Measurements from ENCODE around the gene SYNM.

Gene SYNM

DNA sequence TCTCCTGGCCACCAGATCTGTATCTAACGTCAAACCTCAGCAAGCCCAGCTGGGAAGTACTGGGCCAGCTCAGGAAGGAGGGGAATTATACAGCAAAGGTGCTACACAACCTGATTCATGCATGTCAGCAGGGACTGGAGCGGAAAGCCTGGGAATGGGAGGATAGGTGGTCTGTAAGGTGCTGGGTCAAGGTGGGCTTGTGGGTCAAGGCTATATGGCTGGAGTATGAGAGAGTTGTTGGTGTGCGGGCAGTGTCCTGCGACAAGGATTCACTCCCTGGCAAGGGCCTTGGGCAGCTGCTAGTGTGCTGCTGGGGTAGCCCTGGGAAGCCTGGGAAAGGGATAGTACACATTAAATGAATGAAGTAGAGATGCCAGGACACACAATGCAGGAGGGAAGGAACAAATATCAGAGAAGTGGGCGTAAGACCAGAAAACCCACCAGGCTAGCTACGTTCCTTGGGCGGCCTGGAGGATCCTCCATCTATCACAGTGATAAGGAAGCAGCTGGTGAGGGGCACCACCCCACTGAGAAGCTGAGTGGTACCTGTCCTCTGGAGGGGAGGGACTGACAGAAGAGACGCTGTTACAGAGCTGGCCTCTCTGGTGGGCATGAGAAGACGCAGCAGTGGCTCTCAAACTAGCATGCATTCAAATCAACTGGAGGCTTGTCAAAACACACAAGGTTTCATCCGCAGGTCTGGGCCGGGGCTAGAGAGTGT is 8.5 kb upstream of the SYNM start:
- no peak for DNase-seq (ENCODE audit: low read depth)
- no peak for TF ChIP-seq CTCF (IDR thresholded peaks at IDR 0.05; ENCODE audit: insufficient read depth, low read depth, low read length, missing control alignments)
- no peak overlapping the region for H3K4me3 ChIP-seq (ENCODE audit: low read length)

DNA sequence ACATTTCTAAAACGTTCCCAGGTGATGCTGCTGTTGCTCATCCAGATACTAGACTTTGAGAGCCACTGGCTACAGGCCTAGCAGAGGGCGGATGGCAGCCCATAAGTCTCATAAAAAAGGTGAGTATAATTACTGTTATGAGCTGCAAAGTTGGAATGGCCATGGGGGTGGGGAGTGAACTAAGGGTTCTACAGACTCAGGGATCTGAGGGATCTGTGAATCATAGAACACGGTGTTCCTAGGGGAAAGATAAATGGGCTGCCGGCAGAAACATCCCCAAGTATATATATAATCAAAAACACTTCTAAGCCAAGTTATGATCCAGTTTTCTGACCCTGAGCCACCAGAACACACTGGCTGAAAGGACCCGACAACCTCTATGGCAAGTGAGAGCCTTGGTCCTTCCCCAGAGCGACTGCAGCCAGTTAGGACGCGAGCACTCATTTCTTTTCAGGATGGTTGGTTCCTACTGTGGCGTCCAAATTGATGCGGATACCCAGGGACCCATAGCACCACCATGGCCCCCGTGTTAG is 7.9 kb upstream of the SYNM start:
- DNase-seq (ENCODE audit: low read depth), result peak; percentile 7
- no peak overlapping the region for H3K4me3 ChIP-seq (ENCODE audit: low read length)
- TF ChIP-seq CTCF (IDR thresholded peaks at IDR 0.05; ENCODE audit: insufficient read depth, low read depth, low read length, missing control alignments), result no peak

GRCh38 chr15:99097441-99098410 is 7.2 kb upstream of the SYNM start:
- no peak for TF ChIP-seq CTCF (IDR thresholded peaks at IDR 0.05; ENCODE audit: insufficient read depth, low read depth, low read length, missing control alignments)
- no peak for DNase-seq (ENCODE audit: low read depth)
- no peak overlapping the region for H3K4me3 ChIP-seq (ENCODE audit: low read length)

- no peak for DNase-seq (ENCODE audit: low read depth)
- TF ChIP-seq CTCF (IDR thresholded peaks at IDR 0.05; ENCODE audit: insufficient read depth, low read depth, low read length, missing control alignments), result no peak
- no peak overlapping the region for H3K4me3 ChIP-seq (ENCODE audit: low read length)
These were observed 6.5 kb upstream of the SYNM start for GRCh38 chr15:99098426-99098825.

DNA sequence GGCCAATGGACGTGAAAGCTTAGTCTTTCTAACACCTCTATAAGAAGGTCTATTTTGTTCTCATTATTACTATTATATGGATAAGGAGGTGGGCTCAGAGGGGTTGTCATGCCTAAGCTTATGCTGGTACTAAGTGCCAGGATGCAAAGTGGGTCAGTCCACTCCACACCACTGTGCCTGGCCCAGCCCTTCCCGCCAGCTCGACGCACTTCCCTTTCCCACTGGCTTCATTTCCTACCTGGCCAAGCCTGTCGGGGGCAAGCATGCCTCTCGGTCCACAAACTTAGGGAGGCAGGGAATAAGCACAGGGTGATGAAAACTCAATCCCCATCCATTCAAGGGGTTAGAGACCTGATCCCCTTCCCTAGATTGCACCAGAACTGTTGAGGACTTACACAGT is 5.9 kb upstream of the SYNM start:
- DNase-seq (ENCODE audit: low read depth), result no peak
- no peak for TF ChIP-seq CTCF (IDR thresholded peaks at IDR 0.05; ENCODE audit: insufficient read depth, low read depth, low read length, missing control alignments)
- H3K4me3 ChIP-seq (ENCODE audit: low read length), result no peak overlapping the region

DNA sequence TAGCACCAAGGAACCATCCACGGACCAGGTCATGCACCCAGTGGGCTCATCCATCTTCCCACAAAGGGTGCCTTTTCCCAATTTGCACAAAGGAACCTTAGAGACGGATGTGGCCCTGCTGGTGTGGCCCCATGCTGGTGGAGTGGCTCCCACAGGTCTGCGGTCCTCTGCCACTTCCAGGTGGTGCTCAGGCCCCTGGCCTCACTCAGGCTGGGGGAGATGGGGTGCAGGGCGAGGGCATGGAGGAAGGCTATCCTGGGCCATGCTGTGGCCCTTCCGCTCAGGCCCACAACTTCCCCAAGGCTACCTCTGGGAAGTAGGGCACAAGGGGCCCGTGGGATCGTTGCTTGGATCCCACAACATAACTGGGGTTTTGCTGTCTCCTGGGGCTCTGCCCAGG is 5.2 kb upstream of the SYNM start:
- no peak for TF ChIP-seq CTCF (IDR thresholded peaks at IDR 0.05; ENCODE audit: insufficient read depth, low read depth, low read length, missing control alignments)
- H3K4me3 ChIP-seq (ENCODE audit: low read length), result no peak overlapping the region
- DNase-seq (ENCODE audit: low read depth), result no peak
